GM12874 (cell line): ENCODE data around the gene CTSF.

Experiments
- CTCF ChIP-seq: IDR thresholded peaks from 2 replicates; pipeline ENCODE4 v1.5.1; 2011; ENCODE audit warnings: low read depth, mild to moderate bottlenecking, control low read depth, low read length, moderate library complexity; ENCODE audit not compliant: insufficient read depth

Gene CTSF

GRCh38 chr11:66593650-66594049 is 25.2 kb upstream of the CTSF start:
- no peak for TF ChIP-seq CTCF

GRCh38 chr11:66593303-66593635 is 24.9 kb upstream of the CTSF start:
- no peak for TF ChIP-seq CTCF

GRCh38 chr11:66592457-66593302 is 24.3 kb upstream of the CTSF start, which contains the start of the genes CCDC87 and CCS:
TSS of gene CCDC87 (minus strand) at chr11:66593063. CDS start at chr11:66593015, 48 bp downstream.
TSS of gene CCS (plus strand) at chr11:66593185. CDS start at chr11:66593262, 77 bp downstream.
- TF ChIP-seq CTCF = peak; percentile 72

- TF ChIP-seq CTCF = no peak
Measured at GRCh38 chr11:66591175-66591574, 22.8 kb upstream of the CTSF start.

- no peak for TF ChIP-seq CTCF
Measured at GRCh38 chr11:66589996-66590675, 21.7 kb upstream of the CTSF start.

- TF ChIP-seq CTCF = no peak
Measured at GRCh38 chr11:66586136-66586535, 17.7 kb upstream of the CTSF start.

GRCh38 chr11:66581261-66581660 is 12.9 kb upstream of the CTSF start:
- no peak for TF ChIP-seq CTCF
